Stimulated activated CD4-positive, alpha-beta T cell treated with anti-CD3 and anti-CD28 coated beads, Interleukin-12 subunit alpha, Interleukin-12 subunit beta, amount 100 ng/mL, for 24 hours (primary cell): ENCODE measurements around the gene G3BP1.
"Not testable (repeated sequence)": the region's sequence is repeated elsewhere in the genome, so short reads cannot be mapped to it uniquely, and the experiment has no call there.

Source experiments
- DNase-seq, 2 experiments: peaks; one replicate each; pipeline ENCODE4 v3.0.0-alpha.2; 2020; ENCODE audit warnings: low read depth in 2 of 2

Gene G3BP1

DNA sequence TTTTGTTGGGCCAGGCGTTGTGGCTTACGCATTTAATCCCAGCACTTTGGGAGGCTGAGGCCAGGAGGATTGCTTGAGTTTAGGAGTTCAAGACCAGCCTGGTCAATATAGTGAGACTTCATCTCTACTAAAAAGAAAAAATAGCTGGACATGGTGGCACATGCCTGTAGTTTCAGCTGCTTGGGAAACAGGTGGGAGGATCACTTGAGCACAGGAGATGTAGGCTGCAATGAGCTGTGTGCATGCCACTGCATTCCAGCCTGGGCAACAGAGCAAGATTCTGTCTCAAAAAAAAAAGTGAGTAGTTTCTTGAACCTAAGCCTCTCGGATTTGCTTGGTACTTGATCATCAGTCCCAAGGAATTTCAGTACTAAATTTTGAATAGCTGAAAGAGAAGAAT lies 26.9 kb downstream of the G3BP1 start:
- DNase-seq: no peak

GRCh38 chr5:151799407-151799806 lies 27.7 kb downstream of the G3BP1 start:
- DNase-seq: peak in 1 of 2 experiments; percentile 6

GRCh38 chr5:151800532-151800931 lies 28.8 kb downstream of the G3BP1 start:
- no peak for DNase-seq

GRCh38 chr5:151805414-151806223 lies 33.9 kb downstream of the G3BP1 start:
- no peak for DNase-seq

- DNase-seq: no peak
Observed at GRCh38 chr5:151808451-151809169, 36.9 kb downstream of the G3BP1 start.

- no peak for DNase-seq
Observed at GRCh38 chr5:151810449-151810848, 38.7 kb downstream of the G3BP1 start.

GRCh38 chr5:151810897-151811296 lies 39.1 kb downstream of the G3BP1 start:
- no peak for DNase-seq

DNA sequence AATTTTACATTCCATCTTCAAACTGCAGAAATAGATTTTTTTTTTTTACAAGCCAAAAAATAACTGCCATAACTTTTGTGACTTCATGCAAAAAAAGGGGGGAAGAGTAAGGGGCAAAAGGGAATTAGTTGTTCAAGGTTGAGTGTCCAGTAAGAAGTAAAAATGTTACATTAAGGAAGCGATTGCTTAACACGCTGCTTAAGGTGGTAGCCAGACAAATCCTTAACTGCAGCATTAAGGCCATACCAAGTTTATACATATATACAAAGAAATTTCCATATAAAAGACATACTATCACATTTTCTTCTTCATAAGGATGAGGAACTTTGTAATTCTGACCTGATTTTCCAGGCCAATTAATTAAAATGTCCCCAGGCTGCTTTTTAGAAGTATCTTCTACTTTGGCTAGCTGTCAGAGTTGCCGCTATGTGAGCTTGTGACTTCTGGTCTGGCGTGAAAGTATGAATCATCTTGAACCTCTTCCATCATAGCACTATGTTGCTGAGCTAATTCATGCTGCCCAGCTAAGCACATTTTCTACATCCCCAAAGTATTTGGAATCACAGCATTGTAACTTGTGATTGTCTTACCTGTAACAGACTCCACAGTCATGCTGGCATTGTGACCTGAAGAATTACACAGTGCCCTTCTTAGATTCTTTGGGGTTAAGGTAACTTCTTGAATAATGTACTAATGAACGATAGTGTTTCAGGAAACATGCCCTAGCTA lies 40.0 kb downstream of the G3BP1 start:
- DNase-seq: no peak

- no peak for DNase-seq
Observed at GRCh38 chr5:151812757-151813309, 41.1 kb downstream of the G3BP1 start.

- DNase-seq: no peak
Observed at GRCh38 chr5:151815051-151815450, 43.3 kb downstream of the G3BP1 start.

DNA sequence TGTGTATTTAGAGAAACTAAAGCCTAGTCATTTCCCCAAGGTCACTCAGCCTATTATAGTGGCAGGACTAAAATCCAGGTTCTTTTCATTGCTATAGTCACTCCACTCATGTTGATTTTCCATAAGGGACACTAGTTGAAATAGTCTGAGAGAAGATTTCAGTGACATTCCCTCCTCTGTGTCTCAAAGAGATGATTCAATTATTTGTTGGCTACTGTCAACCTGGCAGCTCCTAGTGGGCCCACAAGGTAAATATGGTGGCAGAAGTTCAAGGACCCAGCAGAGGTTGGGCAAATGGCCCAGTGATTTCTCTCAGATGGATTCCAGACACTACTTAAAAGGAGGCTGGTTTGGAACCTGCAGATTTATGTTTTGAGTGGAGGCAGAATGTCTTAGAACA lies 48.1 kb downstream of the G3BP1 start:
- DNase-seq: no peak

GRCh38 chr5:151820271-151820670 lies 48.5 kb downstream of the G3BP1 start:
- DNase-seq: no peak

DNA sequence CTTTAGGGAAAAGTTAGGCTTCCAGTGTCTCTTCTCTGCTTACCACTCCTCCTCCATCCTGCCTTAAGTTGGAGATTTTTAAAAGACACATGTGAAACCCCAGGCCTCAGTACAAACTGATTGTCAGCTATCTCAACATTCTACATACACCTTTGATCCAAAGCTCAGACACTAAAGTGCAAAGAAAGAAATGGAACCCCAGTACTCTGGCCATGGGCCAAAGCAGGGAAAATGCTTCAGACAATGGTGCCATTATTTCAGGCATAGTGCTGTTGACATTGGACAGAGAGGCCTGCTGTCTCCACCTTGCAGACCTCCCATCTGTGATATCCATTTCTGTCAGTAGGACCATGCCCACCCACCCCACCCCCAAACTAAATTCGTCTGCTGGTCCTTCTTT lies 49.1 kb downstream of the G3BP1 start:
- DNase-seq: no peak

GRCh38 chr5:151822141-151822540 lies 50.4 kb downstream of the G3BP1 start:
- no peak for DNase-seq

- no peak for DNase-seq
Observed at GRCh38 chr5:151825445-151825844, 53.7 kb downstream of the G3BP1 start.

DNA sequence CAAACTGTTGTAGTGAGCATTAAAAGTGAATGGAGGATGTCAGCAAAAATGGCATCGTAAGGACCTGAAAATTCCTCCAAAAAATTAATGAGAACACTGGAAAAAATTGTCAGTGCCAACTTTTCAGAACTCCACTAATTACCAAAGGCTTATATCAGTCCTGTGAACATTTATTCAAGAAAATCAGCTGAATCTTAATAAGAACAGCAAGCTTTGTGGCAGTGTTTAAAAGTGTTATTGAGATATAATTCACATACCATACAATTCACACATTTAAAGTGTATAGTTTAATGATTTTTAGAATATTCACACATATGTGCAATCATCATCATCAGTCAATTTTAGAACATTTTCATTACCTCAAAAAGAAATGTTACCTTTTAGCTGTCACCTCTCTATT lies 57.6 kb downstream of the G3BP1 start:
- DNase-seq: no peak

GRCh38 chr5:151832843-151833242 lies 61.1 kb downstream of the G3BP1 start:
- not testable (repeated sequence) for DNase-seq

DNA sequence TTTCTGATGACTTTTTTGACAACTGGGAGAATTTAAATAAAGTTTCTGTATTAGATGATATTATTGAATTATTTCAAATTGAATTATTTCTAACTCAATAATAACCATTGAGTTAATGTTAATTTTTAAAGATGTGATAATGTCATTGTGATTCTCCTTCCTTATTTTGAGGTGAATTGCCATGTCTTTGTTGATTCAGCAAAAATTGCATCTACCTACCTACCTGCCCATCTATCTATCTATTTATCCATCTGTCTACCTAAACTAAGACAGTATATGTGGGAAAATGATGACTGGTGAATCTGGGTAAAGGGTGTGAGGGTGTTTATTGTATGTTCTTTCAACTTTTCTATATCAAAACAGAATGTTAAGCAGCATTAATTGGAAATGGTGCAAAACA lies 75.0 kb downstream of the G3BP1 start:
- no peak for DNase-seq

DNA sequence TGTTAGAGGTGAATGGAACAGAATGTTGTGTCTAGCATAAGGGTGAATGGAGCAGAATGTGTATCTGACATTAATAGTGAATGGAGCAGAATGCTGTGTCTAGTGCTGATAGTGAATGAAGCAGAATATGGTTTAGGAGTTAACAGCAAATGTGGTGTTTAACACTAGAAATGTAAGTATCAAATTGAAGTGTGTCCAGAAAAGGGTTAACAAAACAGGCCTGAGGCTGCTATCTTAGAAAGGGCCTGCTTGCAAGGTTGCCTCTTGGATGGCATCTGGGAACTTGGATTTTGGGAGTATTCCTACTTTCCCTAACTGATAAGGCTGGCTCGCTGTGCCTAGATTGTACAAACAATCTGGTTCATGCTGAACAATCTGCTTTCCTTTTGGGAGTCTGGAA lies 76.1 kb downstream of the G3BP1 start:
- no peak for DNase-seq

- no peak for DNase-seq
Observed at GRCh38 chr5:151855701-151856100, 83.9 kb downstream of the G3BP1 start.

DNA sequence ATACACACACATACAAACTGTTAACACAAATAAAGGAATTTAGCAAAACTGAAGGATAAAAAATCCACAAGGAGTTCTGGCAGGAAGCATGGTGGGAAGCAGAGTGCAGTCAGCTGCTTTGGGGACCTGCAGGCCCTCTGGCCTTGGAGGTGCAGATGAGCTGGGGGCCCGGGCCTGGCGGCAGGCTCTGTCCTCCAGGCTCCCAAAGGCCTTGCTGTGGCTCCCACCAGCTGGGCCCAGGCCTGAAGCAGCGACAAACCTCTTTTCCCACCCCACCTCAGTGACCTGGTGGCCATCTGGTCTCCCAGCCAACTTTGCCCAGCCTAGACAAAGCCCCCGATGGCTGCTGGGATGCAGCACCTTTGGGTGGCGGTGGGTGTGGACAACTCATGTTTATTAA lies 85.1 kb downstream of the G3BP1 start:
- DNase-seq: no peak

DNA sequence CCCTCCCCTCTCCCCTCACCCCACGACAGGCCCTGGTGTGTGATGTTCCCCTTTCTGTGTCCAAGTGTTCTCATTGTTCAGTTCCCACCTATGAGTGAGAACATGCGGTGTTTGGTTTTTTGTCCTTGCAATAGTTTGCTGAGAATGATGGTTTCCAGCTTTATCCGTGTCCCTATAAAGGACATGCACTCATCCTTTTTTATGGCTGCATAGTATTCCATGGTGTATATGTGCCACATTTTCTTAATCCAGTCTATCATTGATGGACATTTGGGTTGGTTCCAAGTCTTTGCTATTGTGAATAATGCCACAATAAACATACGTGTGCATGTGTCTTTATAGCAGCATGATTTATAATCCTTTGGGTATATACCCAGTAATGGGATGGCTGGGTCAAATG lies 89.1 kb downstream of the G3BP1 start:
- DNase-seq: not testable (repeated sequence)
